Activated naive CD4-positive, alpha-beta T cell treated with anti-CD3 and anti-CD28 coated beads, Interleukin-2, amount 50 U/mL, for 72 hours (primary cell): Measurements from ENCODE around the gene MRPL33. TPM values are rescaled to one million over a fixed set of nuclear protein-coding genes. Genes with fewer than 3 reads are reported as not detected.

Experiments
- ATAC-seq, 2 donors: fragments of 150-1000 bp; cut with Tn5 transposase; 2 replicates each; pipeline ENCODE4 v1.10.0; 2021; ENCODE audit warnings: mild to moderate bottlenecking in 2 of 2, moderate library complexity in 2 of 2
- DNase-seq, 2 donors: peaks; one replicate each; pipeline ENCODE4 v3.0.0; 2021 to 2022; ENCODE audit warnings: low spot score in 2 of 2
- H3K27ac Mint-ChIP-seq, 2 donors: one replicate each; pipeline ENCODE4 v1.8.0; 2022; ENCODE audit warnings: mild to moderate bottlenecking in 2 of 2, mixed read lengths in 2 of 2
- H3K36me3 Mint-ChIP-seq, 2 donors: one replicate each; pipeline ENCODE4 v1.8.0; 2022; ENCODE audit warnings: mixed read lengths in 2 of 2
- H3K9me3 Mint-ChIP-seq, 2 donors: one replicate each; pipeline ENCODE4 v1.8.0; 2022; ENCODE audit warnings: mixed read lengths in 2 of 2
- total RNA-seq, 2 donors: library from RNA; stranded (reverse); gene quantifications; one replicate each; pipeline ENCODE4 v1.2.3, GENCODE V29; 2022

MRPL33 gene
- 10 to 100 TPM; 61.7 to 70.5 TPM for total RNA-seq

GRCh38 chr2:27771548-27772335 lies at the start of gene MRPL33:
MRPL33 (plus strand) TSS chr2:27771719; CDS start chr2:27771778, 59 bp downstream.
- H3K27ac Mint-ChIP-seq: peak within 1 kb of the TSS; percentile 97 to 99
- no peaks in the 10 kb centered on the region for H3K9me3 Mint-ChIP-seq
- peaks cover 8 to 31% of the 10 kb centered on the region in 2 donors for H3K36me3 Mint-ChIP-seq
- ATAC-seq (peak; percentile 99), DNase-seq (peak; percentile 92)

- no peak for DNase-seq
- no peaks in the 10 kb centered on the region for H3K36me3 Mint-ChIP-seq
- H3K27ac Mint-ChIP-seq: no peak overlapping the region
Measured at GRCh38 chr2:27721884-27722485, 49.5 kb upstream of the MRPL33 start.

GRCh38 chr2:27723372-27724144 lies 48.0 kb upstream of the MRPL33 start:
- Mint-ChIP-seq H3K9me3 (peaks cover 0 to 5% of the 10 kb centered on the region in 2 donors), H3K36me3 (peaks cover 0 to 5% of the 10 kb centered on the region in 2 donors), H3K27ac (no peak overlapping the region)
- DNase-seq: peak in 1 of 2 donors; percentile 27
- ATAC-seq: no peak

More at GRCh38 chr2:27721884-27722485, 49.5 kb upstream of the MRPL33 start:
- peaks cover 0 to under 1% of the 10 kb centered on the region in 2 donors for H3K9me3 Mint-ChIP-seq
- ATAC-seq: no peak

- Mint-ChIP-seq H3K27ac (no peak overlapping the region), H3K9me3 (peaks cover 0 to 5% of the 10 kb centered on the region in 2 donors), H3K36me3 (peaks cover 0 to 5% of the 10 kb centered on the region in 2 donors)
- DNase-seq (no peak), ATAC-seq (no peak)
Measured at GRCh38 chr2:27724191-27724590, 47.3 kb upstream of the MRPL33 start.

GRCh38 chr2:27724905-27725701 lies 46.4 kb upstream of the MRPL33 start:
- no peak overlapping the region for H3K27ac Mint-ChIP-seq

GRCh38 chr2:27727257-27727656 lies 44.3 kb upstream of the MRPL33 start:
- no peak for DNase-seq
- peak overlapping the region in 1 of 2 donors; percentile 39 for H3K27ac Mint-ChIP-seq

More at GRCh38 chr2:27724905-27725701, 46.4 kb upstream of the MRPL33 start:
- ATAC-seq: no peak
- H3K36me3 Mint-ChIP-seq: peaks cover 0 to 5% of the 10 kb centered on the region in 2 donors
- DNase-seq: no peak
- peaks cover 0 to 5% of the 10 kb centered on the region in 2 donors for H3K9me3 Mint-ChIP-seq

GRCh38 chr2:27728081-27728858 lies 43.2 kb upstream of the MRPL33 start:
- Mint-ChIP-seq H3K27ac (peak overlapping the region; percentile 77 to 80), H3K36me3 (peaks cover 0 to 5% of the 10 kb centered on the region in 2 donors), H3K9me3 (peaks cover 0 to 5% of the 10 kb centered on the region in 2 donors)
- no peak for ATAC-seq
- no peak for DNase-seq

More at GRCh38 chr2:27727257-27727656, 44.3 kb upstream of the MRPL33 start:
- peak; percentile 40 to 78 for ATAC-seq
- Mint-ChIP-seq H3K36me3 (peaks cover 0 to 5% of the 10 kb centered on the region in 2 donors), H3K9me3 (peaks cover 0 to 5% of the 10 kb centered on the region in 2 donors)

GRCh38 chr2:27729198-27729597 lies 42.3 kb upstream of the MRPL33 start:
- Mint-ChIP-seq H3K36me3 (peaks cover 0 to 5% of the 10 kb centered on the region in 2 donors), H3K27ac (peak overlapping the region in 1 of 2 donors; percentile 80), H3K9me3 (peaks cover 0 to 5% of the 10 kb centered on the region in 2 donors)
- ATAC-seq (no peak), DNase-seq (no peak)

- no peak for ATAC-seq
- no peak overlapping the region for H3K27ac Mint-ChIP-seq
- DNase-seq: no peak
- peaks cover 0 to 5% of the 10 kb centered on the region in 2 donors for H3K36me3 Mint-ChIP-seq
- peaks cover 0 to 5% of the 10 kb centered on the region in 2 donors for H3K9me3 Mint-ChIP-seq
Measured at GRCh38 chr2:27729614-27730013, 41.9 kb upstream of the MRPL33 start.

GRCh38 chr2:27730261-27730662 lies 41.3 kb upstream of the MRPL33 start:
- ATAC-seq (no peak), DNase-seq (no peak)
- Mint-ChIP-seq H3K9me3 (peaks cover 0 to 5% of the 10 kb centered on the region in 2 donors), H3K27ac (no peak overlapping the region), H3K36me3 (peaks cover 0 to 5% of the 10 kb centered on the region in 2 donors)

GRCh38 chr2:27730980-27731691 lies 40.4 kb upstream of the MRPL33 start:
- H3K9me3 Mint-ChIP-seq: peaks cover 0 to 5% of the 10 kb centered on the region in 2 donors
- DNase-seq (no peak), ATAC-seq (no peak)
- H3K36me3 Mint-ChIP-seq: peaks cover 0 to 5% of the 10 kb centered on the region in 2 donors
- H3K27ac Mint-ChIP-seq: no peak overlapping the region

GRCh38 chr2:27734305-27734704 lies 37.2 kb upstream of the MRPL33 start:
- Mint-ChIP-seq H3K36me3 (no peaks in the 10 kb centered on the region), H3K27ac (no peak overlapping the region)
- peak; percentile 34 to 58 for ATAC-seq

GRCh38 chr2:27735263-27735904 lies 36.1 kb upstream of the MRPL33 start:
- Mint-ChIP-seq H3K9me3 (no peaks in the 10 kb centered on the region), H3K36me3 (no peaks in the 10 kb centered on the region), H3K27ac (peak overlapping the region; percentile 43 to 87)
- peak; percentile 82 to 92 for ATAC-seq
- peak; percentile 63 to 73 for DNase-seq

More at GRCh38 chr2:27734305-27734704, 37.2 kb upstream of the MRPL33 start:
- H3K9me3 Mint-ChIP-seq: no peaks in the 10 kb centered on the region
- no peak for DNase-seq
